ENCODE results near the gene LPO.
A peak's percentile ranks its signal among the peaks of the same experiment; 100 is the strongest.

Gene LPO

GRCh38 chr17:58229881-58230280 is 8.5 kb upstream of the LPO start:
- DNase-seq = no peak

DNA sequence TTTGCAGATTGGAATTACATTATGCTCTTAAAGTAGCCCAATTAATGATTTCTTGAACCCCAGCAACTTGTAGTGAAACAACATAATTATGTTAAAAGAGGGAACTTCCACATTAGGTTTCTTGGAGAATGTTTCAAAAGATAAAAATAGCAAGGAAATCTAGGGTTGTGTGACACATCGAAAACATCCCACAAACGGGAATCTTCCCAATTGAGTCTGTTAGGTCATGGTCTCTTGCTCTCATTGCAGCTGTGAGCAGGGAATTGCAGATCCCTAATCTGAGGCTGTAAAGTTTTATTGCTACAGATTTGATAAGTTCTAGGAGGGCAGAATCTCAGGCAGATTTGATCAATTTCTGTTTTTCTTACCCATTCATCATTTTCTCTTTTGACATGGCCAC is 6.7 kb upstream of the LPO start:
- peak; percentile 77 to 92 (median 92) for DNase-seq

GRCh38 chr17:58232707-58233156 is 5.7 kb upstream of the LPO start:
- peak; percentile 95 to 99 (median 98) for DNase-seq

GRCh38 chr17:58233543-58233942 is 4.8 kb upstream of the LPO start:
- peak; percentile 50 to 61 (median 57) for DNase-seq

DNA sequence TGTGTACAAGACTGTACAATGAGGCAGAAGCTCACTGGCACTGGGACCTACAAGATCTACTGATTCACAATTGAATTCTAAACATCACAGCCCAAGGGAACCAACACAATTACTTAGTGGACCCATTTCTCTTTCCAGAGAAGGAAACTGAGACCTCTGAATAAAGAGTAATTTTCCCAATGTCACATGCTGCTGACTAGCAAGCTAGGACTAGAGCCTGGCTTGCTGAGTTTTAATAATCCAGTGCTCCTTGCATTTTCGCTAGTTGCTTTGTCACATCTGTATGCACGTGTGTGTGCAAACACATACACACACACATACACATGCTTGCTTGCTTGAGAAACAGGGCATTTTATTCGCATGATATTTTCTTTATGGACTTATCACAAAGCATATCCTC is 3.9 kb upstream of the LPO start:
- peak; percentile 35 to 68 (median 52) for DNase-seq

DNA sequence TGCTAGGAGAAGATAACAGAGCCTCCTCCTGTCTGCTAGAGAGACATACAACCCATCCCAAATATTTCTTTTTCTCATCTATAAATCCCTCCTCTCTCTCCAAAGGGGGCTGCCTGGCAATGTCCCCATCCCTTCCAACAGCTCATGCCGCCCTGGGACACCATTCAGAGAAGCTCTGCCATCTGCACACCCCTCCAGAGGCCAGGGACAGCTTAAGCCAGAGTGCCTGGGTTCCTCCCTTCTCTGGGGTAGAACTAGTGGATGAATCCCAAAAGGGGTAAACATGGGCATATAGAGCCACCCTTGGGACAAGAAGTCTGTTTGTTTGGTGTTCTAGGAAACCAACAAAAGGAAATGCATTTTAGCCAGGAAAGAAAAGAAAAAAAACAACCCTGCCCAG is 2.6 kb upstream of the LPO start:
- no peak for DNase-seq

GRCh38 chr17:58236394-58236793 is 2.0 kb upstream of the LPO start:
- no peak for DNase-seq

DNA sequence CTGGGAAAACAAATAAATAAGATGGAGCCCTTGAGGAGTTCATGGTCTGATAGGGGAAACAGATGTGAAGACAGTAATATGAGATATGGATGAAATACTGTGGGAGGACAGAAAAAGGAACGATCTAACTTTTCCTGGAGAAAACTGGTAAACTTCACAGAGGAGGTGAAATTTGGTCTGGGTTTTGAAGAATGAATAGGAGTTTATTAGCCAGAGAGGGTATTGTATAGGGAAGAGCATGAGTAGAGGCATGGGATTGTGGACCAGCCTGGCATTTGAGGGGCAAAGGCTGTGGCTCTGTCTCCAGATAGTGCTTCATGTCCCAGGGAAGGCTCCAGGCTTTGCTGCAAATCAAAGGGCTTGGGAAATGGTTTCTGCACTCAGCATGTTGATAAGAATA is 1.6 kb downstream of the LPO start:
- DNase-seq = no peak

- no peak for DNase-seq
Measured at GRCh38 chr17:58242171-58242784, 3.9 kb downstream of the LPO start.

DNA sequence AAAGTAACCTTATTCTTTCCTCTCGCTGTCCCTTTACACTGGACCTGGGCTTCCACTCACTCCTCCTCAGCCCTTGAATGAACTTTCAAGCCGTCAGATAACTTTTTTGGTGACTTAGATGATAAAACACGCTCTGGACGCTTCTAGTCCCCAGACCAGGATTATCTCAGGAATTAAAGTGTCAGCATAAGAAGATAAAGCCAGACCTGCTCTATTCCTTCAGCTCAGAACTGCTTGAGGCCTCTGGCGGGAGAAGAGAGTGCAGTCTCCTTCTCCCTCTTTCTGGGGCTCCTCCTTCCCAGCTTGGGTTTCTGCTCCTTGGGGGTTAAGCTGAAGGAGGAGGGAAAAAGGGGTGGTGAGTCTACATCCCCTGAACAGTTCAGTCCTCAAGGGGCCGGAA is 6.6 kb downstream of the LPO start:
- no peak for DNase-seq

GRCh38 chr17:58245428-58246103 is 7.2 kb downstream of the LPO start:
- no peak for DNase-seq

GRCh38 chr17:58246104-58246740 is 7.8 kb downstream of the LPO start:
- DNase-seq = no peak

DNA sequence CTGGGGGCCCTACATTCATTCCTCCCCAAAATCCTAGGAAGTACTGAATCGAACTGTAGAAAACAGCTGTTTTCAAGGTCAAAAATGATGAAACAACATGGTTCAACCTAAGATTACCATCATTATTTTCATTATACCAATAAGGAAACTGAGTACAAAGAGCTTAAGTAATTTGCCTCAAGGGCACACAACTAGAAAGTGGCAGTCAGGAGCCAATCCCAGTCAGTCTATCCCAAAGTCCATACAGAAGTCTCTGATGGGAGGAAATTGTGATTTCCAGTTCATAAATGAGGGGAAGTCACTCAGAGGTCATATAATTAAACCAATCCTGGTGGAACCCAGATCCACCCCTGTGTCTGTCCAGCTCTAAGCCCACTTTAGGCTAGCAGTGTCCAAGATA is 8.4 kb downstream of the LPO start:
- no peak for DNase-seq

DNA sequence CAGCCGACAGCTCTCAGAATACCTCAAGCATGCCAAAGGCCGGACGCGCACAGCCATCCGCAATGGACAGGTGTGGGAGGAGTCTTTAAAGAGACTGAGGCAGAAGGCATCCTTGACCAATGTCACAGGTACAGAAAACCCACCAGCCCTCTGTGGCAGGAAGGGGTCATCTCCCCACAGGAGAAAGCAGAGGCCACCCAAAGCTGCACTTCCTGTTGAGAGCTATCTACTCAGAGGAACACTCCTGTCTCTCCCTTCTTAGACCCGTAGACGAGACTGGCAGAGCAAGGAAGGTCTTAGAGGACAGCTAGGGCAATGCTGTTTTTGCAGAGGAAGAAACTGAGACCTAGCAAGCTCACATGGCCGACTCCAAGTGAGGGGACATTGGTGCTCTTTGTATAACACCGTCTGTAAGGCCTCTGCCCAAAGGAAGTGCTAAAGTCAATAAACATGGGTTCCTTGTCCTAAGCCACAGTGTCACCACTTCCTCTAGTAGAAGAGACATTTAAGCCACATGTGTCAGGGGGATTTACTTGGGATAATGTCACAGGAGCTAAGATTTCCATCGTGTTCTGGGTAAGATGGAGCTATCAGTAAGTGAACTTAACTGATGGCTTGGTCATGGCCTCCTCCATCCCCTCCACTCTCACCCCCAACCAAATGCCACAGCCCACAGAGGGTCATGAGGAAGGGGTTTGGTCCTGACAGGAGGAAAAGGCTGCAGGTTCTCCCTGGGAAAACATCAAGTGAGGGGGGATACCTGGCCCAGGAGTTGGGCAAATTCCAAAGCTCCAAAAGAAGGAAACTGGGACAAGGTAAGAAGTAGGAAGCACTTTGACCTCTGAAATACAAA is 9.4 kb downstream of the LPO start:
- peak in 1 of 3 donors; percentile 40 for DNase-seq

GRCh38 chr17:58248955-58249269 is 10.5 kb downstream of the LPO start:
- DNase-seq = no peak

DNA sequence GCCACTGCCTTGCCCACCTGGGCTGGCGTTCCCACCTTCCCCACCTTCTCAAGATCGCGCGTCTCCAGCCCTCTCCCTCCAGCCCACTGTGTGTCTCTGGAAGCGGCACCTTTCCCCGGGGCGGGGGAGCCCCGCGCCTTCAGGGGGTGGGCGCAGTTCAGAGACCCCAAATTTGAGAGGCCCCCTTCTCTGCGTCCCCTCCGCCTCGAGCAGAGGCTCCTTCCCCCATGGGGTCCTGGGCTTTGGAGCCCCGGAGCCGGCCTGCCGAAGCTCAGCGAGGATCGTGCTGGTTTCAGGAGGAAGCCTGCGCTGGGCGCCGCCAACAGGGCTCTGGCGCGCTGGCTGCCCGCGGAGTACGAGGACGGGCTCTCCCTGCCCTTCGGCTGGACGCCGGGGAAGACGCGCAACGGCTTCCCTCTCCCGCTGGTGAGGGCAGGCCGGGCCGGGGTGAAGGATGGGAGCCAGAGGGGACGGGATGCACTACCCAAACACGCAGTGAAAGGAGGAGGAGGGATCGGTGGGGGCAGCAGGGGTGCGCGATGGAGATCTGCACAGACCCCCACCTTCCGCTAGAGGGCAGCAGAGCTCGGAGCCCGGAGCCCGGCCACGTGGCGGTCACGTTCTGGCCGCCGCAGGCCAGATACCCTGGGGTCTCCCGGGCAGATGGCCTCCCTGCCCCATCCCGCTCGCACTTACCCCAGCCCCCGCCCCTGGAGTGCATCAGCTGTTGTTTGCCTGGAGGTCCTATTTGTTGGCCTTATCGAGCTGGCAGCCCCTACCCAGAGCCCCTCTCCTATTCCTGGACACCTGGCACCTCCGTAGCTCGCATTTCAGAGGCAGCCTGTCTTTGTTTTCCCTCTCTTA is 11.1 kb downstream of the LPO start:
- DNase-seq = peak; percentile 63 to 83 (median 81)

DNA sequence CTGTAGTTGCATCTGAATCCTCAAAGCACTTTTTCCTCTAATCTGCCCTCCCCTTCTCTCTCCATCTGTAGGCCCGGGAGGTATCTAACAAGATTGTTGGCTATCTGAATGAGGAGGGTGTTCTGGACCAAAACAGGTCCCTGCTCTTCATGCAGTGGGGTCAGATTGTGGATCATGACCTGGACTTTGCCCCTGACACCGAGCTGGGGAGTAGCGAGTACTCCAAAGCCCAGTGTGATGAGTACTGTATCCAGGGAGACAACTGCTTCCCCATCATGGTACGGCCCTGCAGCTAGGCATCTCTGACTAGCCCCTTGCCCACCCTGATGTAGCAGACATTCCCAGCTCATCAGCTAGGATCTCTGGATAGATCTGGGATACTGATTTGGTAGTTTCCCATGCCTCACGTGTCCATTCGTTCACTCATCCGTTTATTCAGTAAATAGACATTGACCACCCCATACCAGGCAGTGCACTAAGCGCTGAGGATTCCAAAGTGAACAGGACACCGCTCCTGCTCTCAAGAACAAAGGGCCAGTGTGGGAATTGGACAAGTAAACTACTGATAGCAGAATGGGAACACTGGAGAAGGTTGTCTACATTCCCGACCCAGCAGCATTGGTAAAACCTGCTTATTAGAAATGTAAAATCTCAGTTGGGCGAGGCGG is 12.1 kb downstream of the LPO start:
- no peak for DNase-seq

DNA sequence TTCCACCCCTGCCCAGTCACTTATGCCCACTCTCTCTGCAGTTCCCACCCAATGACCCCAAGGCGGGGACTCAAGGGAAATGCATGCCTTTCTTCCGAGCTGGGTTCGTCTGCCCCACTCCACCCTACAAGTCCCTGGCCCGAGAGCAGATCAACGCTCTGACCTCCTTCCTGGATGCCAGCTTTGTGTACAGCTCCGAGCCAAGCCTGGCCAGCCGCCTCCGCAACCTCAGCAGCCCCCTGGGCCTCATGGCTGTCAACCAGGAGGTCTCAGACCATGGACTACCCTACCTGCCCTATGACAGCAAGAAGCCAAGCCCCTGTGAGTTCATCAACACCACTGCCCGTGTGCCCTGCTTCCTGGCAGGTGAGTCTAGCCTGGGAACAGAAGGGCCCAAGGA is 13.8 kb downstream of the LPO start:
- DNase-seq = no peak

DNA sequence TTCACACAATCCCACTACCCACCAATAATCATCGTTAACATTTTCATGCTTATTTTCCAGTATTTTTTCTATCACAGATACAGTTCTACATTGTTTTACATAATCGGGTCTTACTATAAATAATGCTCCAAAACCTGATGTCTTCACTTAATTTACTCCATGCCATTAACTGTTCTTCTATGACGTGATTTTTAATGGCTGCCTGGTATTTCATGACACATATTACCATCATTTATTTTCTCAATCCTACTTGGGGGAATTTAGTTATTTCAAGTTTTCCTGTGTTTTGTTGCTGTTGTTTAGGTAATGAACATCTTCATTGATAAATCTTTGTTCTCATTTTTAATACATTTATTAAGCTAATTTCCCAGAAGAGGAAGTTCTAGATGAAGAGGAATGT is 14.7 kb downstream of the LPO start:
- DNase-seq = no peak

DNA sequence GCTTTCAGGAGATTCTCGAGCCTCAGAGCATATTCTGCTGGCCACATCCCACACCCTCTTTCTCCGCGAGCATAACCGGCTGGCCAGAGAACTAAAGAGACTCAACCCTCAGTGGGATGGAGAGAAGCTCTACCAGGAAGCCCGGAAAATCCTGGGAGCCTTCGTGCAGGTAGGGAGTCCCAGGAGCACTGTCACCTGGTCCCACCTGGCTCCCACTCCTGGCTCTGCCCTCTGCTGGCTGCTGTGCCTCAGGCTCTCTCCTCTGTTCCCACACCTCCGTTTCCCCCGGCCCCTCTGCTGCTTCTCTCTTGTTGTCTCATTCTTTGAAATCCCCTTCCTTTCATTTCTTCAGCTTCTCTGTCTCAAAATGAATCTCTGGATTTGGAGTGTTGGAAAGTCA is 16.4 kb downstream of the LPO start:
- DNase-seq = no peak

GRCh38 chr17:58262149-58262548 is 23.8 kb downstream of the LPO start:
- no peak for DNase-seq

GRCh38 chr17:58263773-58264172 is 25.4 kb downstream of the LPO start:
- DNase-seq = no peak
